ENCODE measurements around the gene SNTG2.

DNA sequence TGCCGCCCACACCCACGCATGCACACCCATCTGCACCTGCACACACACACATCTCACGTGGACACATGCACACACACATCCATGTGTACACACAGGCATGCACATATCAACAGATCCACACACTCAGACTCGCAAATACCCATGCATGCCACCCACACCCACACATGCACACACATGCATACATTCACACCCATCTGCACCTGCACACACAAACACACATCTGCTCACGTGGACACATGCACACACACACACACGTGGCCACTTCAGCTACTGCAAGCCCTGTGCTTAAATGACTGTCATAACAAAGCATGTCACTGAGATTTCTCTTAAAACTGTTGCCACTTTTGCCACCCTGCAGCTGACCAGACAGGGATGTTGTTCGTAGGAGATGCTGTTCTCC, 186.6 kb downstream of the SNTG2 start:
- TF ChIP-seq, protein P1, sequence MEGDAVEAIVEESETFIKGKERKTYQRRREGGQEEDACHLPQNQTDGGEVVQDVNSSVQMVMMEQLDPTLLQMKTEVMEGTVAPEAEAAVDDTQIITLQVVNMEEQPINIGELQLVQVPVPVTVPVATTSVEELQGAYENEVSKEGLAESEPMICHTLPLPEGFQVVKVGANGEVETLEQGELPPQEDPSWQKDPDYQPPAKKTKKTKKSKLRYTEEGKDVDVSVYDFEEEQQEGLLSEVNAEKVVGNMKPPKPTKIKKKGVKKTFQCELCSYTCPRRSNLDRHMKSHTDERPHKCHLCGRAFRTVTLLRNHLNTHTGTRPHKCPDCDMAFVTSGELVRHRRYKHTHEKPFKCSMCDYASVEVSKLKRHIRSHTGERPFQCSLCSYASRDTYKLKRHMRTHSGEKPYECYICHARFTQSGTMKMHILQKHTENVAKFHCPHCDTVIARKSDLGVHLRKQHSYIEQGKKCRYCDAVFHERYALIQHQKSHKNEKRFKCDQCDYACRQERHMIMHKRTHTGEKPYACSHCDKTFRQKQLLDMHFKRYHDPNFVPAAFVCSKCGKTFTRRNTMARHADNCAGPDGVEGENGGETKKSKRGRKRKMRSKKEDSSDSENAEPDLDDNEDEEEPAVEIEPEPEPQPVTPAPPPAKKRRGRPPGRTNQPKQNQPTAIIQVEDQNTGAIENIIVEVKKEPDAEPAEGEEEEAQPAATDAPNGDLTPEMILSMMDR (IDR thresholded peaks at IDR 0.05) = no peak
- no peak for TF ChIP-seq EP300 (IDR thresholded peaks at IDR 0.05)
